ENCODE data around the gene ALKBH3.
A peak's percentile ranks its signal among the peaks of the same experiment; 100 is the strongest.

The ALKBH3 gene

GRCh38 chr11:43933608-43934551 lies 53.2 kb downstream of the ALKBH3 start:
- no peak for DNase-seq (ENCODE audit: low read depth, low spot score)
- no peak overlapping the region for H3K4me3 ChIP-seq (ENCODE audit: low read length)

GRCh38 chr11:43934601-43935423 lies 54.2 kb downstream of the ALKBH3 start:
- no peak overlapping the region for H3K4me3 ChIP-seq (ENCODE audit: low read length)
- no peak for DNase-seq (ENCODE audit: low read depth, low spot score)

- DNase-seq (ENCODE audit: low read depth, low spot score): no peak
Observed at GRCh38 chr11:43935424-43935979, 54.9 kb downstream of the ALKBH3 start.

GRCh38 chr11:43936076-43936475 lies 55.4 kb downstream of the ALKBH3 start:
- no peak overlapping the region for H3K4me3 ChIP-seq (ENCODE audit: low read length)
- no peak for DNase-seq (ENCODE audit: low read depth, low spot score)

More at GRCh38 chr11:43935424-43935979, 54.9 kb downstream of the ALKBH3 start:
- H3K4me3 ChIP-seq (ENCODE audit: low read length): no peak overlapping the region

GRCh38 chr11:43937434-43938411 lies 57.1 kb downstream of the ALKBH3 start:
- no peak for DNase-seq (ENCODE audit: low read depth, low spot score)
- no peak overlapping the region for H3K4me3 ChIP-seq (ENCODE audit: low read length)

- no peak overlapping the region for H3K4me3 ChIP-seq (ENCODE audit: low read length)
- no peak for DNase-seq (ENCODE audit: low read depth, low spot score)
Observed at GRCh38 chr11:43941257-43941994, 60.8 kb downstream of the ALKBH3 start.

GRCh38 chr11:43942662-43943371 lies 62.2 kb downstream of the ALKBH3 start:
- H3K4me3 ChIP-seq (ENCODE audit: low read length): peak overlapping the region; percentile 68
- no peak for DNase-seq (ENCODE audit: low read depth, low spot score)

GRCh38 chr11:43943372-43943930 lies 62.8 kb downstream of the ALKBH3 start:
- H3K4me3 ChIP-seq (ENCODE audit: low read length): peak overlapping the region; percentile 68
- DNase-seq (ENCODE audit: low read depth, low spot score): no peak

GRCh38 chr11:43943931-43944751 lies 63.5 kb downstream of the ALKBH3 start:
- no peak for DNase-seq (ENCODE audit: low read depth, low spot score)
- H3K4me3 ChIP-seq (ENCODE audit: low read length): peak overlapping the region; percentile 68

- DNase-seq (ENCODE audit: low read depth, low spot score): no peak
- no peak overlapping the region for H3K4me3 ChIP-seq (ENCODE audit: low read length)
Observed at GRCh38 chr11:43944761-43945311, 64.2 kb downstream of the ALKBH3 start.

- DNase-seq (ENCODE audit: low read depth, low spot score): no peak
- no peak overlapping the region for H3K4me3 ChIP-seq (ENCODE audit: low read length)
Observed at GRCh38 chr11:43947003-43947500, 66.4 kb downstream of the ALKBH3 start.

- H3K4me3 ChIP-seq (ENCODE audit: low read length): no peak overlapping the region
- DNase-seq (ENCODE audit: low read depth, low spot score): no peak
Observed at GRCh38 chr11:43947815-43948214, 67.2 kb downstream of the ALKBH3 start.

- no peak for DNase-seq (ENCODE audit: low read depth, low spot score)
- H3K4me3 ChIP-seq (ENCODE audit: low read length): no peak overlapping the region
Observed at GRCh38 chr11:43948341-43949225, 68.0 kb downstream of the ALKBH3 start.

- no peak for DNase-seq (ENCODE audit: low read depth, low spot score)
- no peak overlapping the region for H3K4me3 ChIP-seq (ENCODE audit: low read length)
Observed at GRCh38 chr11:43950311-43950855, 69.8 kb downstream of the ALKBH3 start.

GRCh38 chr11:43951231-43951630 lies 70.6 kb downstream of the ALKBH3 start:
- H3K4me3 ChIP-seq (ENCODE audit: low read length): no peak overlapping the region
- no peak for DNase-seq (ENCODE audit: low read depth, low spot score)

All from Jurkat, Clone E6-1 (cell line).